ENCODE results near the gene NT5E.
"Not testable (repeated sequence)": the region's sequence is repeated elsewhere in the genome, so short reads cannot be mapped to it uniquely, and the experiment has no call there.

NT5E gene

GRCh38 chr6:85506441-85507093 is 56.7 kb downstream of the NT5E start:
- no peak for DNase-seq (ENCODE audit: low read depth)
- TF ChIP-seq CTCF (conservative IDR thresholded peaks at IDR 0.05; ENCODE audit: low read depth, low read length): no peak
- H3K4me3 ChIP-seq (ENCODE audit: low read length): no peak overlapping the region

- DNase-seq (ENCODE audit: low read depth): no peak
- TF ChIP-seq CTCF (conservative IDR thresholded peaks at IDR 0.05; ENCODE audit: low read depth, low read length): no peak
- no peak overlapping the region for H3K4me3 ChIP-seq (ENCODE audit: low read length)
Measured at GRCh38 chr6:85516168-85516567, 66.3 kb downstream of the NT5E start.

GRCh38 chr6:85524281-85524680 is 74.4 kb downstream of the NT5E start:
- H3K4me3 ChIP-seq (ENCODE audit: low read length); DNase-seq (ENCODE audit: low read depth): not testable (repeated sequence)

GRCh38 chr6:85537055-85537494 is 87.2 kb downstream of the NT5E start:
- no peak overlapping the region for H3K4me3 ChIP-seq (ENCODE audit: low read length)
- DNase-seq (ENCODE audit: low read depth): no peak
- peak; percentile 29 for TF ChIP-seq CTCF (conservative IDR thresholded peaks at IDR 0.05; ENCODE audit: low read depth, low read length)

GRCh38 chr6:85544776-85545175 is 94.9 kb downstream of the NT5E start:
- no peak for TF ChIP-seq CTCF (conservative IDR thresholded peaks at IDR 0.05; ENCODE audit: low read depth, low read length)
- H3K4me3 ChIP-seq (ENCODE audit: low read length): no peak overlapping the region
- DNase-seq (ENCODE audit: low read depth): no peak
